MM.1S (cell line): Measurements from ENCODE around the gene ITPR1.

Experiments
- DNase-seq: peaks from one replicate; pipeline ENCODE4 v3.0.0-alpha.2; 2015
- H2AFZ ChIP-seq: fragments of 300-600 bp; sonication (generic); 2 replicates; pipeline ENCODE4 v1.6.0; 2016; ENCODE audit warnings: antibody characterized with exemption, low read length
- H3F3A ChIP-seq: fragments of 300-600 bp; sonication (generic); 2 replicates; pipeline ENCODE4 v1.6.1; 2016; ENCODE audit warnings: mild to moderate bottlenecking, antibody characterized with exemption, low read length, moderate library complexity, mixed read lengths; ENCODE audit not compliant: insufficient read depth
- H3K27ac ChIP-seq: fragments of 300-600 bp; sonication (generic); 2 replicates; pipeline ENCODE4 v1.5.1; 2016; ENCODE audit warnings: mild to moderate bottlenecking, low read length
- H3K27me3 ChIP-seq: fragments of 300-600 bp; sonication (generic); replicated peaks from 2 replicates; pipeline ENCODE4 v1.6.0; 2016; ENCODE audit warnings: low read length; ENCODE audit not compliant: insufficient read depth
- H3K36me3 ChIP-seq: fragments of 300-600 bp; sonication (generic); replicated peaks from 2 replicates; pipeline ENCODE4 v1.6.1; 2016; ENCODE audit warnings: mild to moderate bottlenecking, low read length, mixed read lengths; ENCODE audit not compliant: insufficient read depth
- H3K4me1 ChIP-seq: fragments of 300-600 bp; sonication (generic); 2 replicates; pipeline ENCODE4 v1.6.1; 2016; ENCODE audit warnings: low read length, mixed read lengths
- H3K4me2 ChIP-seq: fragments of 300-600 bp; sonication (generic); 2 replicates; pipeline ENCODE4 v1.6.0; 2016; ENCODE audit warnings: low read depth, low read length
- H3K4me3 ChIP-seq: fragments of 300-600 bp; sonication (generic); 2 replicates; pipeline ENCODE4 v1.5.1; 2016; ENCODE audit warnings: low read length, mixed read lengths
- H3K79me2 ChIP-seq: fragments of 300-600 bp; sonication (generic); 2 replicates; pipeline ENCODE4 v1.6.1; 2016; ENCODE audit warnings: mixed run types, low read length, mixed read lengths
- H3K9ac ChIP-seq: fragments of 300-600 bp; sonication (generic); 2 replicates; pipeline ENCODE4 v1.6.1; 2016; ENCODE audit warnings: low read length, mixed read lengths
- H3K9me2 ChIP-seq: fragments of 300-600 bp; sonication (generic); replicated peaks from 2 replicates; pipeline ENCODE4 v1.6.1; 2016; ENCODE audit warnings: mild to moderate bottlenecking, low read length, mixed read lengths; ENCODE audit not compliant: insufficient read depth
- H3K9me3 ChIP-seq: fragments of 300-600 bp; sonication (generic); replicated peaks from 2 replicates; pipeline ENCODE4 v1.6.1; 2016; ENCODE audit warnings: mild to moderate bottlenecking, low read length, mixed read lengths; ENCODE audit not compliant: insufficient read depth
- H4K20me1 ChIP-seq: fragments of 300-600 bp; sonication (generic); 2 replicates; pipeline ENCODE4 v1.6.1; 2016; ENCODE audit warnings: mild to moderate bottlenecking, low read length, moderate library complexity, mixed read lengths; ENCODE audit not compliant: insufficient read depth
- EZH2 ChIP-seq: fragments of 300-600 bp; sonication (generic); optimal IDR thresholded peaks from 2 replicates; pipeline ENCODE3; 2017; ENCODE audit warnings: low read depth, mild to moderate bottlenecking, antibody characterized with exemption, low read length, mixed read lengths
- EZH2phosphoT487 ChIP-seq: fragments of 300-600 bp; sonication (generic); IDR thresholded peaks from 2 replicates; pipeline ENCODE4 v1.6.1; 2018; ENCODE audit warnings: antibody characterized with exemption, low read length
- TF ChIP-seq, protein P1 (sequence below): fragments of 300-600 bp; sonication (generic); IDR thresholded peaks from 2 replicates; pipeline ENCODE4 v1.5.1; 2016; ENCODE audit warnings: antibody characterized with exemption, low read length, mixed read lengths

The ITPR1 gene

DNA sequence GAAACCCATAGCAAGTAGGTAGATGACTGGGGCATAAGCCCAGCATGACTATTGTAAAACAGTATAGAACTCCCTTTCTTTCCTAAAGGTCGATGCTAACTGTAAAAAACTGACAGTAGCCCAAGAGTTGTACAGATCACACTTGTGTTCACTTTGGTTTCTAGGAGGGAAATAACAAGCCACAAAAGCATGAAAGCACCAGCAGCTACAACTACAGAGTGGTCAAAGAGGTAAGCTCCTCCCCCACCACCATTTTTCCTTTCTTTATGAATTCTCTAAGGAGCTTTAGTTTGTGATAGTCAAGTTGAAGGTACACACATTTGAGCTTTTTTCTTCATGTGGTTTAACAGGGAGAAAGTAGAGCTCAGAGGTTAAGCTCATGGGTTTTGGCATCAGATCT is 191.0 kb downstream of the ITPR1 start:
- Histone ChIP-seq H3K36me3 (no peaks in the 10 kb centered on the region), H3K9ac (no peak overlapping the region), H3K27me3 (no peaks in the 10 kb centered on the region), H3F3A (no peaks in the 10 kb centered on the region), H2AFZ (no peak overlapping the region), H3K79me2 (no peaks in the 10 kb centered on the region), H3K27ac (no peak overlapping the region), H3K9me2 (no peaks in the 10 kb centered on the region), H3K4me1 (no peaks in the 10 kb centered on the region), H3K9me3 (no peaks in the 10 kb centered on the region), H3K4me2 (no peak overlapping the region), H4K20me1 (no peaks in the 10 kb centered on the region), H3K4me3 (no peak overlapping the region)
- DNase-seq: no peak
- TF ChIP-seq, protein P1, sequence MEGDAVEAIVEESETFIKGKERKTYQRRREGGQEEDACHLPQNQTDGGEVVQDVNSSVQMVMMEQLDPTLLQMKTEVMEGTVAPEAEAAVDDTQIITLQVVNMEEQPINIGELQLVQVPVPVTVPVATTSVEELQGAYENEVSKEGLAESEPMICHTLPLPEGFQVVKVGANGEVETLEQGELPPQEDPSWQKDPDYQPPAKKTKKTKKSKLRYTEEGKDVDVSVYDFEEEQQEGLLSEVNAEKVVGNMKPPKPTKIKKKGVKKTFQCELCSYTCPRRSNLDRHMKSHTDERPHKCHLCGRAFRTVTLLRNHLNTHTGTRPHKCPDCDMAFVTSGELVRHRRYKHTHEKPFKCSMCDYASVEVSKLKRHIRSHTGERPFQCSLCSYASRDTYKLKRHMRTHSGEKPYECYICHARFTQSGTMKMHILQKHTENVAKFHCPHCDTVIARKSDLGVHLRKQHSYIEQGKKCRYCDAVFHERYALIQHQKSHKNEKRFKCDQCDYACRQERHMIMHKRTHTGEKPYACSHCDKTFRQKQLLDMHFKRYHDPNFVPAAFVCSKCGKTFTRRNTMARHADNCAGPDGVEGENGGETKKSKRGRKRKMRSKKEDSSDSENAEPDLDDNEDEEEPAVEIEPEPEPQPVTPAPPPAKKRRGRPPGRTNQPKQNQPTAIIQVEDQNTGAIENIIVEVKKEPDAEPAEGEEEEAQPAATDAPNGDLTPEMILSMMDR: no peak
- TF ChIP-seq EZH2phosphoT487 (no peak), EZH2 (no peak)

DNA sequence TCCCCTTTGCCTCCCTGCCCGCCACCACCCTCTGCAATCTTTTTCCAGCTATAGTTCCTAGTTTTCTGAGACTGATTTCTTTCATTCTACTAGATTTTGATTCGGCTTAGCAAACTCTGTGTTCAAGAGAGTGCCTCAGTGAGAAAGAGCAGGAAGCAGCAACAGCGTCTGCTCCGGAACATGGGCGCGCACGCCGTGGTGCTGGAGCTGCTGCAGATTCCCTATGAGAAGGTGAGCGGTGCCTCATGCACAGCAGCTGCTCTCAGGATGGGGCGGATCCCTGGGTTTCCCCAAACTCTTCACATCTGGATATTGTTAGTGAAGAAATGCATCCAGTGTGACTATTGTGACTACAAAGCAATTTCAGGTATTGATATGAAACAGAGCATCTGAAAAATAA is 191.8 kb downstream of the ITPR1 start:
- DNase-seq: no peak
- no peaks in the 10 kb centered on the region for H3F3A ChIP-seq
- H3K27ac ChIP-seq: no peak overlapping the region
- H3K79me2 ChIP-seq: no peaks in the 10 kb centered on the region
- H3K4me1 ChIP-seq: no peaks in the 10 kb centered on the region
- no peaks in the 10 kb centered on the region for H3K36me3 ChIP-seq
- no peak overlapping the region for H3K9ac ChIP-seq
- TF ChIP-seq EZH2 (no peak), EZH2phosphoT487 (no peak)
- TF ChIP-seq, protein P1: no peak
- no peak overlapping the region for H3K4me3 ChIP-seq
- no peaks in the 10 kb centered on the region for H3K9me3 ChIP-seq
- no peak overlapping the region for H3K4me2 ChIP-seq
- H2AFZ ChIP-seq: no peak overlapping the region
- no peaks in the 10 kb centered on the region for H4K20me1 ChIP-seq
- no peaks in the 10 kb centered on the region for H3K9me2 ChIP-seq
- no peaks in the 10 kb centered on the region for H3K27me3 ChIP-seq

DNA sequence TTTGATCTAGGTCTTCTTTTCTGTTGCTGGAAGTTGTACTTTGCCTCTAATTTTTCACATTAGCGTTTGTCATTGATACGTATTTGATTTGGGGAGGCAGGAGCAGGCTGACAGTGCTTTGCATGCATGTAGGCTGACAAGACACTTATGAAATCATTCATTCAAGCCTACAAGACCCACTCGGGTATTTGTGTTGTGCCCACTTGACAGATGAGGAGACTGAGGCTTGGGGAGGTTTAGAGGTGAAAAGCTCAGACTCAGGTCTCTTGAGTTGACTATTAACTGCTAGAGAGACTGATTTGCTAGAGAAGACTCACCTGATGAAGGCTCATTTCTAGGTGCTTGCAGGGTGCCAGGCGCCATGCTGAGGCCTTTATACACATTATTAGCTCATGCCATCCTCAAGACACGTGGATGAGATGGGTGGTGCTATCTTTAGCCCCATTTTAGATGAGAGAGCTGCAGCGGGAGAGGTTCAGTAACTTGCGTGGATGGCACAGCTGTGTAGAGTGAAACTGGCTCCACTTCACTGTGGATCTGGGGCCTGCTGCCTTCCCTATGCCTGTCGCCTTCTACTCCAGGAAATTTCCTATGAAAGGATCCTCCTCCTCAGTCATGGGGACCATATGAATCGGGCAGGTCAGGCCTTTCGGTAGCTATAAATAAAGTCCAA is 192.7 kb downstream of the ITPR1 start:
- H3K9me3 ChIP-seq: no peaks in the 10 kb centered on the region
- H3K36me3 ChIP-seq: no peaks in the 10 kb centered on the region
- no peaks in the 10 kb centered on the region for H3K79me2 ChIP-seq
- no peaks in the 10 kb centered on the region for H4K20me1 ChIP-seq
- H3K4me2 ChIP-seq: no peak overlapping the region
- no peaks in the 10 kb centered on the region for H3K27me3 ChIP-seq
- H2AFZ ChIP-seq: no peak overlapping the region
- H3K4me3 ChIP-seq: no peak overlapping the region
- H3K9ac ChIP-seq: no peak overlapping the region
- H3K27ac ChIP-seq: no peak overlapping the region
- no peaks in the 10 kb centered on the region for H3F3A ChIP-seq
- H3K9me2 ChIP-seq: no peaks in the 10 kb centered on the region
- DNase-seq: no peak
- no peaks in the 10 kb centered on the region for H3K4me1 ChIP-seq
- no peak for TF ChIP-seq EZH2phosphoT487
- TF ChIP-seq, protein P1: no peak
- no peak for TF ChIP-seq EZH2
